IPS-15b (cell line): ENCODE data around the gene TUBB1.
"Not testable (repeated sequence)": the region's sequence is repeated elsewhere in the genome, so short reads cannot be mapped to it uniquely, and the experiment has no call there.

Experiments used
- H3K27me3 ChIP-seq: one replicate; pipeline ENCODE4 v1.6.1; 2013; ENCODE audit warnings: low read length; ENCODE audit not compliant: control insufficient read depth, insufficient read depth
- H3K36me3 ChIP-seq: one replicate; pipeline ENCODE4 v1.6.1; 2013; ENCODE audit warnings: low read length; ENCODE audit not compliant: control insufficient read depth, insufficient read depth
- H3K4me1 ChIP-seq: one replicate; pipeline ENCODE4 v1.6.1; 2013; ENCODE audit warnings: mild to moderate bottlenecking, low read length; ENCODE audit not compliant: control insufficient read depth, insufficient read depth
- H3K4me3 ChIP-seq: one replicate; pipeline ENCODE4 v1.5.1; 2013; ENCODE audit warnings: low read depth, low read length
- H3K9ac ChIP-seq: one replicate; pipeline ENCODE4 v1.6.1; 2013; ENCODE audit warnings: low read depth, mild to moderate bottlenecking, low read length
- H3K9me3 ChIP-seq: one replicate; pipeline ENCODE4 v1.6.1; 2013; ENCODE audit warnings: mild to moderate bottlenecking, low read length; ENCODE audit not compliant: control insufficient read depth, insufficient read depth

TUBB1 gene

GRCh38 chr20:58982406-58983114, 36.7 kb upstream of the TUBB1 start:
- peak overlapping the region; percentile 92 for H3K4me3 ChIP-seq
- H3K9ac ChIP-seq: no peak overlapping the region
- no peaks in the 10 kb centered on the region for H3K9me3 ChIP-seq
- H3K27me3 ChIP-seq: no peaks in the 10 kb centered on the region
- peaks cover 18% of the 10 kb centered on the region for H3K4me1 ChIP-seq
- peaks cover 8% of the 10 kb centered on the region for H3K36me3 ChIP-seq

DNA sequence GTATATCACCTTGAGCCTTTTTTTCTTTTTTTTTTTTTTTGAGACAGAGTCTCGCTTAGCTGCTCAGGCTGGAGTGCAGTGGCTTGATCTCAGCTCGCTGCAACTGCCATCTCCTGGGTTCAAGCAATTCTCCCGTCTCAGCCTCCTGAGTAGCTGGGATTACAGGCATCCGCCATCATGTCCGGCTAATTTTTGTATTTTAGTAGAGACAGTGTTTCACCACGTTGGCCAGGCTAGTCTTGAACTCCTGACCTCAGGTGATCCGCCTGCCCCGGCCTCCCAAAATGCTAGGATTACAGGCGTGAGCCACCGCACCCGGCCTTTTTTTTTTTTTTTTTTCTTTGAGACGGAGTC, 36.1 kb upstream of the TUBB1 start:
- not testable (repeated sequence) for H3K4me3 ChIP-seq, H3K9ac ChIP-seq, H3K9me3 ChIP-seq, H3K27me3 ChIP-seq
- H3K4me1 ChIP-seq: peaks cover 17% of the 10 kb centered on the region
- peaks cover 13% of the 10 kb centered on the region for H3K36me3 ChIP-seq

- no peak overlapping the region for H3K9ac ChIP-seq
- H3K27me3 ChIP-seq: no peaks in the 10 kb centered on the region
- H3K4me3 ChIP-seq: no peak overlapping the region
- no peaks in the 10 kb centered on the region for H3K9me3 ChIP-seq
- H3K36me3 ChIP-seq: peaks cover 23% of the 10 kb centered on the region
- H3K4me1 ChIP-seq: peaks cover 10% of the 10 kb centered on the region
These were observed 34.5 kb upstream of the TUBB1 start for GRCh38 chr20:58984691-58985090.

DNA sequence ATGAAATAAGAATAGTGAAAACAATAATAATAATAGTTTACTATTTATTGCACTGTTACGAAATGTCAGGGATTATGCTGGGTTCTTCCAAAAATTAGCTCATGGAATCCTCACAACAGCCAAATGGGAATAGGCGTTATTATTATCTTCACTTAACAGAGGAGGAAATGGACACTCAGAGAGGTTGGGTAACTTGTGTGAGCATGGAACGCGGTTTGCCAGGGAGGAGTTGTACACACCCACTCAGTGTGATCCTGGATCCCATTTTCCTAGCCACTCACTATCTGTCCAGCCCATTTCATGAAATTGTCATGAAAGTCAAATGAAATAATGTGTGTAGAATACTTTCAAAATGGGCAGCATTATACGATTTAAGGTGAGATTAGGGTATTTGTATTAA, 33.6 kb upstream of the TUBB1 start:
- Histone ChIP-seq H3K4me3 (no peak overlapping the region), H3K9ac (no peak overlapping the region)

GRCh38 chr20:58986286-58986967, 32.8 kb upstream of the TUBB1 start:
- no peaks in the 10 kb centered on the region for H3K27me3 ChIP-seq
- H3K4me1 ChIP-seq: peaks cover 10% of the 10 kb centered on the region
- peaks cover 32% of the 10 kb centered on the region for H3K36me3 ChIP-seq
- H3K9ac ChIP-seq: no peak overlapping the region
- no peaks in the 10 kb centered on the region for H3K9me3 ChIP-seq
- H3K4me3 ChIP-seq: no peak overlapping the region

More for the DNA sequence above, 33.6 kb upstream of the TUBB1 start:
- peaks cover 10% of the 10 kb centered on the region for H3K4me1 ChIP-seq
- no peaks in the 10 kb centered on the region for H3K27me3 ChIP-seq
- no peaks in the 10 kb centered on the region for H3K9me3 ChIP-seq
- peaks cover 26% of the 10 kb centered on the region for H3K36me3 ChIP-seq

- H3K9me3 ChIP-seq: no peaks in the 10 kb centered on the region
- peaks cover 36% of the 10 kb centered on the region for H3K36me3 ChIP-seq
- H3K4me1 ChIP-seq: peaks cover 10% of the 10 kb centered on the region
- H3K27me3 ChIP-seq: no peaks in the 10 kb centered on the region
- H3K4me3 ChIP-seq: no peak overlapping the region
- H3K9ac ChIP-seq: no peak overlapping the region
These were observed 32.2 kb upstream of the TUBB1 start for GRCh38 chr20:58986968-58987517.

GRCh38 chr20:58987790-58988564, 31.3 kb upstream of the TUBB1 start:
- Histone ChIP-seq H3K4me1 (peaks cover 10% of the 10 kb centered on the region), H3K4me3 (no peak overlapping the region), H3K27me3 (no peaks in the 10 kb centered on the region), H3K36me3 (peaks cover 43% of the 10 kb centered on the region), H3K9ac (no peak overlapping the region), H3K9me3 (no peaks in the 10 kb centered on the region)

DNA sequence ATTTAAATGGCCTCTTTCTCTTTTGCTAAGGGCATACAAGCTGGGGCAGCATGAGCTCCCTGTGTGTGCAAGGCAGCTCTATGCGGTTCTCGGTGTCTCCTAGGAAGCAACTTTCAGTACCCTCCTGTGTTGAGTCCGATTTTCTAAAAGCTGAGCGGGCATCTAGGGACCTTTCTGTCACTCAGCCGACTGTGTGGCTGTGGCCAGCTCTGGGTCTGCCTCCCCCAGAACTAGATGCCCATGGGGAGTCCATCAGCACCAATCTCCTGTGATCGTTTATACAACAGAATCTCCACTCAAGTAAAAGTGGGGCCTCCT, 30.7 kb upstream of the TUBB1 start:
- Histone ChIP-seq H3K4me3 (no peak overlapping the region), H3K4me1 (peaks cover 10% of the 10 kb centered on the region), H3K27me3 (no peaks in the 10 kb centered on the region), H3K9me3 (no peaks in the 10 kb centered on the region), H3K9ac (no peak overlapping the region), H3K36me3 (peaks cover 48% of the 10 kb centered on the region)

- H3K9ac ChIP-seq: no peak overlapping the region
- peaks cover 55% of the 10 kb centered on the region for H3K36me3 ChIP-seq
- H3K4me1 ChIP-seq: peaks cover 7% of the 10 kb centered on the region
- H3K27me3 ChIP-seq: no peaks in the 10 kb centered on the region
- H3K9me3 ChIP-seq: no peaks in the 10 kb centered on the region
- H3K4me3 ChIP-seq: no peak overlapping the region
These were observed 30.0 kb upstream of the TUBB1 start for GRCh38 chr20:58989196-58989595.

- Histone ChIP-seq H3K4me1 (no peaks in the 10 kb centered on the region), H3K9ac (no peak overlapping the region), H3K4me3 (no peak overlapping the region), H3K9me3 (no peaks in the 10 kb centered on the region), H3K36me3 (peaks cover 65% of the 10 kb centered on the region), H3K27me3 (no peaks in the 10 kb centered on the region)
These were observed 28.4 kb upstream of the TUBB1 start for GRCh38 chr20:58990651-58991445.

- Histone ChIP-seq H3K36me3 (peaks cover 69% of the 10 kb centered on the region), H3K27me3 (no peaks in the 10 kb centered on the region), H3K4me1 (no peaks in the 10 kb centered on the region), H3K9me3 (no peaks in the 10 kb centered on the region), H3K4me3 (no peak overlapping the region), H3K9ac (no peak overlapping the region)
These were observed 27.5 kb upstream of the TUBB1 start for GRCh38 chr20:58991715-58992114.
